HEK293 (cell line): ENCODE data around the gene NUAK1.

Experiments used
- FEZF1 ChIP-seq: fragments of 450-650 bp; formaldehyde crosslinking; IDR thresholded peaks from 2 replicates; pipeline ENCODE4 v1.5.1; 2016; ENCODE audit warnings: missing biosample characterization, missing genetic modification characterization
- GLI2 ChIP-seq: fragments of 450-650 bp; formaldehyde crosslinking; IDR thresholded peaks from 2 replicates; pipeline ENCODE4; 2017; ENCODE audit warnings: missing biosample characterization, missing genetic modification characterization, low read depth, borderline replicate concordance
- HOXC10 ChIP-seq: sonication (generic); formaldehyde crosslinking; IDR thresholded peaks from 2 replicates; pipeline ENCODE4 v1.8.1; 2023; ENCODE audit warnings: mild to moderate bottlenecking, missing genetic modification reagents
- OSR2 ChIP-seq: fragments of 450-650 bp; formaldehyde crosslinking; IDR thresholded peaks from 2 replicates; pipeline ENCODE4 v1.5.1; 2016; ENCODE audit warnings: missing biosample characterization, missing genetic modification characterization
- REPIN1 ChIP-seq: fragments of 450-650 bp; formaldehyde crosslinking; IDR thresholded peaks from 2 replicates; pipeline ENCODE4 v1.5.1; 2017; ENCODE audit warnings: missing biosample characterization, missing genetic modification characterization, low read depth
- SALL2 ChIP-seq: fragments of 450-650 bp; formaldehyde crosslinking; IDR thresholded peaks from 2 replicates; pipeline ENCODE4 v1.5.0; 2017; ENCODE audit warnings: missing biosample characterization, mild to moderate bottlenecking, missing genetic modification characterization, borderline replicate concordance
- WT1 ChIP-seq: fragments of 450-650 bp; formaldehyde crosslinking; IDR thresholded peaks from 2 replicates; pipeline ENCODE4 v1.5.1; 2016; ENCODE audit warnings: missing biosample characterization, missing genetic modification characterization
- ZNF114 ChIP-seq: fragments of 450-650 bp; formaldehyde crosslinking; IDR thresholded peaks from 2 replicates; pipeline ENCODE4 v1.5.0; 2017; ENCODE audit warnings: missing biosample characterization, missing genetic modification characterization
- ZNF138 ChIP-seq: fragments of 450-650 bp; formaldehyde crosslinking; IDR thresholded peaks from 2 replicates; pipeline ENCODE4 v1.5.1; 2016; ENCODE audit warnings: missing biosample characterization, missing genetic modification characterization, borderline replicate concordance
- ZNF155 ChIP-seq: fragments of 450-650 bp; formaldehyde crosslinking; IDR thresholded peaks from 2 replicates; pipeline ENCODE4 v1.5.1; 2016; ENCODE audit warnings: missing biosample characterization, missing genetic modification characterization
- ZNF2 ChIP-seq: fragments of 450-650 bp; formaldehyde crosslinking; IDR thresholded peaks from 2 replicates; pipeline ENCODE4 v1.5.1; 2016; ENCODE audit warnings: missing biosample characterization, missing genetic modification characterization
- ZNF354C ChIP-seq: fragments of 450-650 bp; formaldehyde crosslinking; IDR thresholded peaks from 2 replicates; pipeline ENCODE4 v1.5.1; 2016; ENCODE audit warnings: missing biosample characterization, missing genetic modification characterization, low read depth, borderline replicate concordance
- ZNF529 ChIP-seq: fragments of 450-650 bp; formaldehyde crosslinking; IDR thresholded peaks from 2 replicates; pipeline ENCODE4 v1.5.1; 2017; ENCODE audit warnings: missing genetic modification characterization, missing biosample characterization; ENCODE audit not compliant: insufficient replicate concordance
- ZNF561 ChIP-seq: fragments of 450-650 bp; IDR thresholded peaks from 2 replicates; pipeline ENCODE4 v1.5.1; 2018; ENCODE audit warnings: missing biosample characterization, missing genetic modification characterization, borderline replicate concordance
- ZNF571 ChIP-seq: fragments of 450-650 bp; formaldehyde crosslinking; IDR thresholded peaks from 2 replicates; pipeline ENCODE4 v1.5.0; 2017; ENCODE audit warnings: missing biosample characterization, missing genetic modification characterization
- ZNF585B ChIP-seq: fragments of 450-650 bp; formaldehyde crosslinking; IDR thresholded peaks from 2 replicates; pipeline ENCODE4 v1.5.1; 2016; ENCODE audit warnings: missing biosample characterization, missing genetic modification characterization
- ZNF596 ChIP-seq: fragments of 450-650 bp; IDR thresholded peaks from 2 replicates; pipeline ENCODE4 v1.5.0; 2018; ENCODE audit warnings: missing biosample characterization, mild to moderate bottlenecking, missing genetic modification characterization, moderate library complexity
- ZNF658 ChIP-seq: fragments of 450-650 bp; formaldehyde crosslinking; IDR thresholded peaks from 2 replicates; pipeline ENCODE4; 2016; ENCODE audit warnings: missing biosample characterization, missing genetic modification characterization
- ZNF76 ChIP-seq: fragments of 450-650 bp; formaldehyde crosslinking; IDR thresholded peaks from 2 replicates; pipeline ENCODE4; 2016; ENCODE audit warnings: low read depth, missing biosample characterization, missing genetic modification characterization, borderline replicate concordance
- ZNF768 ChIP-seq: fragments of 450-650 bp; formaldehyde crosslinking; IDR thresholded peaks from 2 replicates; pipeline ENCODE4 v1.5.1; 2018; ENCODE audit warnings: missing biosample characterization, mild to moderate bottlenecking, missing genetic modification characterization
- ZSCAN23 ChIP-seq: fragments of 450-650 bp; formaldehyde crosslinking; IDR thresholded peaks from 2 replicates; pipeline ENCODE4 v1.5.1; 2016; ENCODE audit warnings: missing biosample characterization, missing genetic modification characterization
- TF ChIP-seq, protein P1 (sequence below): fragments of 450-650 bp; formaldehyde crosslinking; IDR thresholded peaks from 2 replicates; pipeline ENCODE4 v1.5.1; 2017; ENCODE audit warnings: missing biosample characterization, missing genetic modification characterization
- TF ChIP-seq, protein P2 (sequence below): fragments of 450-650 bp; formaldehyde crosslinking; IDR thresholded peaks from 2 replicates; pipeline ENCODE4 v1.5.1; 2016; ENCODE audit warnings: missing biosample characterization, missing genetic modification characterization
- TF ChIP-seq, protein P3 (sequence below): fragments of 450-650 bp; formaldehyde crosslinking; IDR thresholded peaks from 2 replicates; pipeline ENCODE4 v1.5.1; 2016; ENCODE audit warnings: missing biosample characterization, missing genetic modification characterization
- TF ChIP-seq, protein P4 (sequence below): fragments of 450-650 bp; formaldehyde crosslinking; IDR thresholded peaks from 2 replicates; pipeline ENCODE4; 2016; ENCODE audit warnings: missing biosample characterization, missing genetic modification characterization
- TF ChIP-seq, protein P5 (sequence below): fragments of 450-650 bp; formaldehyde crosslinking; IDR thresholded peaks from 2 replicates; pipeline ENCODE4 v1.5.1; 2016; ENCODE audit warnings: missing biosample characterization, missing genetic modification characterization, low read depth
- TF ChIP-seq, protein P6 (sequence below): fragments of 450-650 bp; formaldehyde crosslinking; IDR thresholded peaks from 2 replicates; pipeline ENCODE4 v1.5.1; 2016; ENCODE audit warnings: missing biosample characterization, missing genetic modification characterization

The NUAK1 gene

DNA sequence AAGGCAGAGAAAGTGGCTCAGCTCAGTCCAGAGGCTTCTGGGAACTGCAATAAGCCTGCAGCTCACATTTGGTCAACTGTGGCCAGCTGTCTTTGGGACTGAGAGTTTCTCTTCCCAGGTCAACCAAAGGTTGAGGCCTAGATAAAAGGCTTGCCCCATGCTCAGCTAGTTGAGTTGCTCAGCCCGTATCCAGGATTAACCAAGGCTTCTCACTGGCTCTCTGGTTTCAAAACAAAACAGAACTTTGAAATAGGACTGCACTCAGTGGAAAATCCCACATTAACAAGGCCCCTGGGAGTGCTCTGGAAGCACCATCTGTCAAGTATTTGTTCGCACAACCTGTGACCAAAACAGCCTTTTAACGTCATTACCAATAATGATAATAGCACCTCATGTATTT, 40.3 kb upstream of the NUAK1 start (continued):
- TF ChIP-seq ZNF768 (tag by site-specific recombination) (no peak), GLI2 (tag by site-specific recombination) (no peak), REPIN1 (tag by site-specific recombination) (no peak), WT1 (tag by site-specific recombination) (0 out of 2 replicates have a peak, but pooled peaks have one; percentile 18), ZNF76 (tag by site-specific recombination) (no peak), ZNF529 (no peak), ZNF114 (tag by site-specific recombination) (no peak), ZNF571 (tag by site-specific recombination) (no peak), ZNF354C (tag by site-specific recombination) (no peak), SALL2 (tag by site-specific recombination) (no peak), ZNF561 (tag by site-specific recombination) (peak; percentile 45; the same call in 1 of the 2 replicates), FEZF1 (tag by site-specific recombination) (peak; percentile 69), ZNF2 (tag by site-specific recombination) (0 out of 2 replicates have a peak, but pooled peaks have one; percentile 24), ZNF138 (tag by site-specific recombination) (no peak), HOXC10 (CRISPR knock-in tag) (no peak), ZSCAN23 (tag by site-specific recombination) (no peak), ZNF658 (tag by site-specific recombination) (no peak), ZNF155 (tag by site-specific recombination) (no peak), ZNF596 (no peak), ZNF585B (no peak), OSR2 (tag by site-specific recombination) (no peak)
- TF ChIP-seq, protein P1, sequence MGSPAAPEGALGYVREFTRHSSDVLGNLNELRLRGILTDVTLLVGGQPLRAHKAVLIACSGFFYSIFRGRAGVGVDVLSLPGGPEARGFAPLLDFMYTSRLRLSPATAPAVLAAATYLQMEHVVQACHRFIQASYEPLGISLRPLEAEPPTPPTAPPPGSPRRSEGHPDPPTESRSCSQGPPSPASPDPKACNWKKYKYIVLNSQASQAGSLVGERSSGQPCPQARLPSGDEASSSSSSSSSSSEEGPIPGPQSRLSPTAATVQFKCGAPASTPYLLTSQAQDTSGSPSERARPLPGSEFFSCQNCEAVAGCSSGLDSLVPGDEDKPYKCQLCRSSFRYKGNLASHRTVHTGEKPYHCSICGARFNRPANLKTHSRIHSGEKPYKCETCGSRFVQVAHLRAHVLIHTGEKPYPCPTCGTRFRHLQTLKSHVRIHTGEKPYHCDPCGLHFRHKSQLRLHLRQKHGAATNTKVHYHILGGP (tag by site-specific recombination) = no peak
- TF ChIP-seq, protein P2, sequence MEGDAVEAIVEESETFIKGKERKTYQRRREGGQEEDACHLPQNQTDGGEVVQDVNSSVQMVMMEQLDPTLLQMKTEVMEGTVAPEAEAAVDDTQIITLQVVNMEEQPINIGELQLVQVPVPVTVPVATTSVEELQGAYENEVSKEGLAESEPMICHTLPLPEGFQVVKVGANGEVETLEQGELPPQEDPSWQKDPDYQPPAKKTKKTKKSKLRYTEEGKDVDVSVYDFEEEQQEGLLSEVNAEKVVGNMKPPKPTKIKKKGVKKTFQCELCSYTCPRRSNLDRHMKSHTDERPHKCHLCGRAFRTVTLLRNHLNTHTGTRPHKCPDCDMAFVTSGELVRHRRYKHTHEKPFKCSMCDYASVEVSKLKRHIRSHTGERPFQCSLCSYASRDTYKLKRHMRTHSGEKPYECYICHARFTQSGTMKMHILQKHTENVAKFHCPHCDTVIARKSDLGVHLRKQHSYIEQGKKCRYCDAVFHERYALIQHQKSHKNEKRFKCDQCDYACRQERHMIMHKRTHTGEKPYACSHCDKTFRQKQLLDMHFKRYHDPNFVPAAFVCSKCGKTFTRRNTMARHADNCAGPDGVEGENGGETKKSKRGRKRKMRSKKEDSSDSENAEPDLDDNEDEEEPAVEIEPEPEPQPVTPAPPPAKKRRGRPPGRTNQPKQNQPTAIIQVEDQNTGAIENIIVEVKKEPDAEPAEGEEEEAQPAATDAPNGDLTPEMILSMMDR = no peak
- TF ChIP-seq, protein P3, sequence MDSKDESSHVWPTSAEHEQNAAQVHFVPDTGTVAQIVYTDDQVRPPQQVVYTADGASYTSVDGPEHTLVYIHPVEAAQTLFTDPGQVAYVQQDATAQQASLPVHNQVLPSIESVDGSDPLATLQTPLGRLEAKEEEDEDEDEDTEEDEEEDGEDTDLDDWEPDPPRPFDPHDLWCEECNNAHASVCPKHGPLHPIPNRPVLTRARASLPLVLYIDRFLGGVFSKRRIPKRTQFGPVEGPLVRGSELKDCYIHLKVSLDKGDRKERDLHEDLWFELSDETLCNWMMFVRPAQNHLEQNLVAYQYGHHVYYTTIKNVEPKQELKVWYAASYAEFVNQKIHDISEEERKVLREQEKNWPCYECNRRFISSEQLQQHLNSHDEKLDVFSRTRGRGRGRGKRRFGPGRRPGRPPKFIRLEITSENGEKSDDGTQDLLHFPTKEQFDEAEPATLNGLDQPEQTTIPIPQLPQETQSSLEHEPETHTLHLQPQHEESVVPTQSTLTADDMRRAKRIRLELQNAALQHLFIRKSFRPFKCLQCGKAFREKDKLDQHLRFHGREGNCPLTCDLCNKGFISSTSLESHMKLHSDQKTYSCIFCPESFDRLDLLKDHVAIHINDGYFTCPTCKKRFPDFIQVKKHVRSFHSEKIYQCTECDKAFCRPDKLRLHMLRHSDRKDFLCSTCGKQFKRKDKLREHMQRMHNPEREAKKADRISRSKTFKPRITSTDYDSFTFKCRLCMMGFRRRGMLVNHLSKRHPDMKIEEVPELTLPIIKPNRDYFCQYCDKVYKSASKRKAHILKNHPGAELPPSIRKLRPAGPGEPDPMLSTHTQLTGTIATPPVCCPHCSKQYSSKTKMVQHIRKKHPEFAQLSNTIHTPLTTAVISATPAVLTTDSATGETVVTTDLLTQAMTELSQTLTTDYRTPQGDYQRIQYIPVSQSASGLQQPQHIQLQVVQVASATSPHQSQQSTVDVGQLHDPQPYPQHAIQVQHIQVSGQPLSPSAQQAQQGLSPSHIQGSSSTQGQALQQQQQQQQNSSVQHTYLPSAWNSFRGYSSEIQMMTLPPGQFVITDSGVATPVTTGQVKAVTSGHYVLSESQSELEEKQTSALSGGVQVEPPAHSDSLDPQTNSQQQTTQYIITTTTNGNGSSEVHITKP (tag by site-specific recombination) = peak; percentile 47; the same call in 1 of the 2 replicates
- TF ChIP-seq, protein P4, sequence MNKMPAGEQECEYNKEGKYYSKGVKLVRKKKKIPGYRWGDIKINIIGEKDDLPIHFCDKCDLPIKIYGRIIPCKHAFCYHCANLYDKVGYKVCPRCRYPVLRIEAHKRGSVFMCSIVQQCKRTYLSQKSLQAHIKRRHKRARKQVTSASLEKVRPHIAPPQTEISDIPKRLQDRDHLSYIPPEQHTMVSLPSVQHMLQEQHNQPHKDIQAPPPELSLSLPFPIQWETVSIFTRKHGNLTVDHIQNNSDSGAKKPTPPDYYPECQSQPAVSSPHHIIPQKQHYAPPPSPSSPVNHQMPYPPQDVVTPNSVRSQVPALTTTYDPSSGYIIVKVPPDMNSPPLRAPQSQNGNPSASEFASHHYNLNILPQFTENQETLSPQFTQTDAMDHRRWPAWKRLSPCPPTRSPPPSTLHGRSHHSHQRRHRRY (tag by site-specific recombination) = no peak
- TF ChIP-seq, protein P5, sequence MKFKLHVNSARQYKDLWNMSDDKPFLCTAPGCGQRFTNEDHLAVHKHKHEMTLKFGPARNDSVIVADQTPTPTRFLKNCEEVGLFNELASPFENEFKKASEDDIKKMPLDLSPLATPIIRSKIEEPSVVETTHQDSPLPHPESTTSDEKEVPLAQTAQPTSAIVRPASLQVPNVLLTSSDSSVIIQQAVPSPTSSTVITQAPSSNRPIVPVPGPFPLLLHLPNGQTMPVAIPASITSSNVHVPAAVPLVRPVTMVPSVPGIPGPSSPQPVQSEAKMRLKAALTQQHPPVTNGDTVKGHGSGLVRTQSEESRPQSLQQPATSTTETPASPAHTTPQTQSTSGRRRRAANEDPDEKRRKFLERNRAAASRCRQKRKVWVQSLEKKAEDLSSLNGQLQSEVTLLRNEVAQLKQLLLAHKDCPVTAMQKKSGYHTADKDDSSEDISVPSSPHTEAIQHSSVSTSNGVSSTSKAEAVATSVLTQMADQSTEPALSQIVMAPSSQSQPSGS = no peak
- TF ChIP-seq, protein P6, sequence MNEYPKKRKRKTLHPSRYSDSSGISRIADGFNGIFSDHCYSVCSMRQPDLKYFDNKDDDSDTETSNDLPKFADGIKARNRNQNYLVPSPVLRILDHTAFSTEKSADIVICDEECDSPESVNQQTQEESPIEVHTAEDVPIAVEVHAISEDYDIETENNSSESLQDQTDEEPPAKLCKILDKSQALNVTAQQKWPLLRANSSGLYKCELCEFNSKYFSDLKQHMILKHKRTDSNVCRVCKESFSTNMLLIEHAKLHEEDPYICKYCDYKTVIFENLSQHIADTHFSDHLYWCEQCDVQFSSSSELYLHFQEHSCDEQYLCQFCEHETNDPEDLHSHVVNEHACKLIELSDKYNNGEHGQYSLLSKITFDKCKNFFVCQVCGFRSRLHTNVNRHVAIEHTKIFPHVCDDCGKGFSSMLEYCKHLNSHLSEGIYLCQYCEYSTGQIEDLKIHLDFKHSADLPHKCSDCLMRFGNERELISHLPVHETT (tag by site-specific recombination) = no peak
